GM12874 (cell line): ENCODE results near the gene PPP2R1B.

ENCODE experiments used
- TF ChIP-seq, protein P1 (sequence below): IDR thresholded peaks from 2 replicates; pipeline ENCODE4 v1.5.1; 2011; ENCODE audit warnings: low read depth, mild to moderate bottlenecking, control low read depth, low read length, moderate library complexity; ENCODE audit not compliant: insufficient read depth

Gene PPP2R1B

GRCh38 chr11:111782109-111782741 is 16.0 kb upstream of the PPP2R1B start:
- TF ChIP-seq, protein P1, sequence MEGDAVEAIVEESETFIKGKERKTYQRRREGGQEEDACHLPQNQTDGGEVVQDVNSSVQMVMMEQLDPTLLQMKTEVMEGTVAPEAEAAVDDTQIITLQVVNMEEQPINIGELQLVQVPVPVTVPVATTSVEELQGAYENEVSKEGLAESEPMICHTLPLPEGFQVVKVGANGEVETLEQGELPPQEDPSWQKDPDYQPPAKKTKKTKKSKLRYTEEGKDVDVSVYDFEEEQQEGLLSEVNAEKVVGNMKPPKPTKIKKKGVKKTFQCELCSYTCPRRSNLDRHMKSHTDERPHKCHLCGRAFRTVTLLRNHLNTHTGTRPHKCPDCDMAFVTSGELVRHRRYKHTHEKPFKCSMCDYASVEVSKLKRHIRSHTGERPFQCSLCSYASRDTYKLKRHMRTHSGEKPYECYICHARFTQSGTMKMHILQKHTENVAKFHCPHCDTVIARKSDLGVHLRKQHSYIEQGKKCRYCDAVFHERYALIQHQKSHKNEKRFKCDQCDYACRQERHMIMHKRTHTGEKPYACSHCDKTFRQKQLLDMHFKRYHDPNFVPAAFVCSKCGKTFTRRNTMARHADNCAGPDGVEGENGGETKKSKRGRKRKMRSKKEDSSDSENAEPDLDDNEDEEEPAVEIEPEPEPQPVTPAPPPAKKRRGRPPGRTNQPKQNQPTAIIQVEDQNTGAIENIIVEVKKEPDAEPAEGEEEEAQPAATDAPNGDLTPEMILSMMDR: no peak

DNA sequence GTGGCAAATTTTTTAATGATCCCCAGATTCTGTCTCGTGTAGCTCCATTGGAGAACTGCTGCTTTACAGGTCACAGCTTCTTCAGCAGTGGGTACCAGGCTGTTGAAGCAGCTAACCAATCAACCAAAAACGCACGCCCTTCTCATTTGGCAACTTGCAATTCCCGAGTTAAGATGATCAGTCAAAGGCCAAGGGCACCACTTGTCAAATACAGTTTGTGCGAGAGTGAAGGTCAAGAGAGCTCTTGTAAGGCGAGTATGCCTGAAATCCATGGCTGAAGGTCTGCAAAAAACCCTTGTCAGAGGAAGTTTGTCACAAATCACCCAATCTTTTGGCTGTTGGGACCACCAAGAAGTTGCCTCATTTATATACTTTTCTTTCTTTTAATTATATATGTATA is 12.9 kb upstream of the PPP2R1B start:
- TF ChIP-seq, protein P1: no peak

DNA sequence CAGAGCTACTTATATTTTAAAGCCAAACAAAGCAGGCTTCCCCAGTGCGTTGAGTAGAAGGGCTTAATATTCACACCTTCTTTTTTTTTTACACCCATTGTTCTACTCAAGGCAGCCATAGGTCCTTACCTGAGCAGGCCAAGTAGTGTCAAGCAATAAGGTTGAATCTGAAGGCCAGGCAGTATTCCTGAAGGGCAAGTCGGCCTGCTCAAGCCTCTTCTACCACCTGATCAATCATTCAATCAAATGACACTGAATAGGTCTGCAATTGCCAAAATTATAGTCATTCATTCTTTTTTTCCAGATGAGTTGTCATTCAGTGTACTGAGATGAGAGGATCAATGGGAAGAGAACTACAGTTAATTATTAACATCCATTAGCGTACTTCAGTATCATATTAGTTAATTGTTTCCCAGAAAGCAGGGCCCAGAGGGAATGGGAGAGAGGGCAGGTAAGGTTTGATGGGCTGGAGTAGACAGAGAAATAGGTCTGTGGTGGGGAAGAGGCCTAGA is 11.9 kb upstream of the PPP2R1B start:
- TF ChIP-seq, protein P1: no peak

DNA sequence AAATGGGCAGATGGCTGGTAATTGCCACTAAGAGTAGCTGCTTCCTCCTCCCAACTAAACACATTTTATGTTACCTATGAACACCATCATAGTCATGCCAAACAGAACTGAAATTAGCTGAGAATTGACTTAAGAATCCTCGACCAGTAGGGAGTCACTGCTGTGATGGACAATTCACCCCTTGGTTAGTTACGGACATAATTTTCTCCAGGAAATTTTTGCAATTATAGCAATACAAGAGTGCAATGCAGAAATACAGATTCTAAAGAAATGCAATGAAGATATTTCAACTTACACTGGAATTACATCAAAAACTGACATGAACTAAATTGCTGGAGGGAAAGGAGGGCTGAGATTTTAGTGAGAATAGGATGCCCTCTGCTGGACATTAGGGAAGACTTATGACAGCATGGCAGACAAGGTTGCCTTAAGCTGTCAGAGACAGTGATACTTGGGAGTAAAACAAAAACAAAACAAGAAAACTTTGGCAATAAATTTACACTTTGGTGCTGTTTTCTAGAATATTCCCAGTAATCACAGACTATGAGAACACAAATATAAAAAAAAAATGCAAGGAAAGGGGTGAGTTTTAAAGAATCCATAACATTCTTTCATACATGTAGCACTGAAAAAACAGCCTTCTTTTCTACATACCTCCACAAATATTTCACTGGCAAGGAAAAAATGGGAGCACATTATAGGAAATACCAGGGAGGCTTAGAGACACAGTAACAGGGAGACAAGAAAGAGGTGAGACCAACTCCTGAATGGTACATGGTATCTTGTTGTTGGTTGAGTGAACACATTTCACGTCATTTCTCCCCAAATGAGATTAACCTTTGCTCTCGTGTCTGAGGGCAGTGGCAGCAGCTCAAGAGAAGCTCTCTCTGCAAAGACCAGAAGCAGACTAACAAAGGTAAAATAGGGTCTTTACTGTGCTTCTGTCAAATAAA is 11.2 kb upstream of the PPP2R1B start:
- TF ChIP-seq, protein P1: peak; percentile 49; the same call in 1 of the 2 replicates

DNA sequence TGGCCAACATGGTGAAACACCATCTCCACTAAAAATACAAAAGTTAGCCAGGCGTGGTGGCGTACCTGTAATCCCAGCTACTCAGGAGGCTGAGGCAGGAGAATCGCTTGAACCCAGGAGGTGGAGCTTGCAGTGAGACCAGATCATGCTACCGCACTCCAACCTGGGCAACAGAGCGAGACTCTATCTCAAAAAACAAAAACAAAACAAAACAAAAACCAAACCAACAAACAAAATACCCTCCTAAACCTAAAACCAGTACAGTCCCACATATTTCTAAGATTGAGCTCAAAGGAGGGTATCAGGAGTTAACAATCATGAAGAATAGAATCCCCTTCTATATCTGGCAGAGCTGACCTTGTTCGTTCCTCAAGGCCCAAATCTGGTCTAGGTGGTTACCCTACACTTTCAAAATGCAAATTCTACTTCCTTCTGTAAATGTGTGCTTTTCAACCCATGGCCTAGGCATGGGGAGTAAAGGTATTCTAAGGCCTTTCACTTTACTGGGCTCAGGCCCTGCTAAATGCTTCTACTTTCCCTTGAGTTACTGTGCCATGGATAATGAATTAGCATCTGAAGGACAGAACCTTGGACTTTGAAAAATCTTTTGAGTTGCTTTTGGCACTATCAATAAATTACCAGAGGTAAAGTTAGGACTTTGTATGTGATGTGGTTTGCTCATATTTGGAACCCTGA is 10.4 kb upstream of the PPP2R1B start:
- TF ChIP-seq, protein P1: no peak

GRCh38 chr11:111774955-111775710 is 8.9 kb upstream of the PPP2R1B start:
- TF ChIP-seq, protein P1: no peak
